Measurements from ENCODE around the gene SCN2A. TPM values are rescaled to one million over a fixed set of nuclear protein-coding genes. Genes with fewer than 3 reads are reported as not detected.

The SCN2A gene
- total RNA-seq, 1 donor from 2014 or later = 0.39 TPM

GRCh38 chr2:165205865-165206264 lies 33.3 kb upstream of the SCN2A start:
- TF ChIP-seq CTCF (IDR thresholded peaks at IDR 0.05; ENCODE audit: partially characterized antibody, unreplicated experiment) = no peak
- H3K4me1 Mint-ChIP-seq (ENCODE audit: low read depth, unreplicated experiment) = peaks cover 3% of the 10 kb centered on the region
- no peak for DNase-seq
- H3K36me3 Mint-ChIP-seq (ENCODE audit: unreplicated experiment) = no peaks in the 10 kb centered on the region
- no peaks in the 10 kb centered on the region for H3K9me3 Mint-ChIP-seq (ENCODE audit: unreplicated experiment)
- no peak overlapping the region for H3K27ac Mint-ChIP-seq (ENCODE audit: unreplicated experiment)
- no peaks in the 10 kb centered on the region for H3K27me3 Mint-ChIP-seq (ENCODE audit: unreplicated experiment)
- H3K4me3 Mint-ChIP-seq (ENCODE audit: unreplicated experiment) = no peak overlapping the region

- no peak overlapping the region for H3K4me3 Mint-ChIP-seq (ENCODE audit: unreplicated experiment)
- H3K36me3 Mint-ChIP-seq (ENCODE audit: unreplicated experiment) = no peaks in the 10 kb centered on the region
- TF ChIP-seq CTCF (IDR thresholded peaks at IDR 0.05; ENCODE audit: partially characterized antibody, unreplicated experiment) = no peak
- H3K4me1 Mint-ChIP-seq (ENCODE audit: low read depth, unreplicated experiment) = peaks cover 3% of the 10 kb centered on the region
- H3K9me3 Mint-ChIP-seq (ENCODE audit: unreplicated experiment) = no peaks in the 10 kb centered on the region
- no peaks in the 10 kb centered on the region for H3K27me3 Mint-ChIP-seq (ENCODE audit: unreplicated experiment)
- no peak overlapping the region for H3K27ac Mint-ChIP-seq (ENCODE audit: unreplicated experiment)
- DNase-seq = no peak
These were observed 31.1 kb upstream of the SCN2A start for GRCh38 chr2:165208094-165208493.

- H3K4me3 Mint-ChIP-seq (ENCODE audit: unreplicated experiment) = no peak overlapping the region
- H3K4me1 Mint-ChIP-seq (ENCODE audit: low read depth, unreplicated experiment) = no peaks in the 10 kb centered on the region
- no peaks in the 10 kb centered on the region for H3K9me3 Mint-ChIP-seq (ENCODE audit: unreplicated experiment)
- H3K36me3 Mint-ChIP-seq (ENCODE audit: unreplicated experiment) = no peaks in the 10 kb centered on the region
- no peak overlapping the region for H3K27ac Mint-ChIP-seq (ENCODE audit: unreplicated experiment)
- DNase-seq = no peak
- no peak for TF ChIP-seq CTCF (IDR thresholded peaks at IDR 0.05; ENCODE audit: partially characterized antibody, unreplicated experiment)
- no peaks in the 10 kb centered on the region for H3K27me3 Mint-ChIP-seq (ENCODE audit: unreplicated experiment)
These were observed 25.1 kb upstream of the SCN2A start for GRCh38 chr2:165214093-165214492.

GRCh38 chr2:165219481-165219880 lies 19.7 kb upstream of the SCN2A start:
- Mint-ChIP-seq H3K36me3 (ENCODE audit: unreplicated experiment) (no peaks in the 10 kb centered on the region), H3K9me3 (ENCODE audit: unreplicated experiment) (no peaks in the 10 kb centered on the region), H3K27me3 (ENCODE audit: unreplicated experiment) (no peaks in the 10 kb centered on the region), H3K27ac (ENCODE audit: unreplicated experiment) (no peak overlapping the region), H3K4me1 (ENCODE audit: low read depth, unreplicated experiment) (no peaks in the 10 kb centered on the region), H3K4me3 (ENCODE audit: unreplicated experiment) (no peak overlapping the region)
- TF ChIP-seq CTCF (IDR thresholded peaks at IDR 0.05; ENCODE audit: partially characterized antibody, unreplicated experiment) = no peak
- DNase-seq = no peak

GRCh38 chr2:165224941-165225340 lies 14.3 kb upstream of the SCN2A start:
- Mint-ChIP-seq H3K4me1 (ENCODE audit: low read depth, unreplicated experiment) (no peaks in the 10 kb centered on the region), H3K9me3 (ENCODE audit: unreplicated experiment) (no peaks in the 10 kb centered on the region), H3K27me3 (ENCODE audit: unreplicated experiment) (no peaks in the 10 kb centered on the region), H3K27ac (ENCODE audit: unreplicated experiment) (no peak overlapping the region), H3K4me3 (ENCODE audit: unreplicated experiment) (no peak overlapping the region), H3K36me3 (ENCODE audit: unreplicated experiment) (no peaks in the 10 kb centered on the region)
- no peak for TF ChIP-seq CTCF (IDR thresholded peaks at IDR 0.05; ENCODE audit: partially characterized antibody, unreplicated experiment)
- no peak for DNase-seq
